ENCODE results near the gene CTH. TPM values are rescaled to one million over a fixed set of nuclear protein-coding genes. Genes with fewer than 3 reads are reported as not detected.

Gene CTH
- total RNA-seq, 1 experiment from 2014 or later = 14.7 TPM

GRCh38 chr1:70426154-70427131 is 15.4 kb downstream of the CTH start:
- no peak for ATAC-seq
- H3K4me2 ChIP-seq (ENCODE audit: low read length) = no peak overlapping the region

DNA sequence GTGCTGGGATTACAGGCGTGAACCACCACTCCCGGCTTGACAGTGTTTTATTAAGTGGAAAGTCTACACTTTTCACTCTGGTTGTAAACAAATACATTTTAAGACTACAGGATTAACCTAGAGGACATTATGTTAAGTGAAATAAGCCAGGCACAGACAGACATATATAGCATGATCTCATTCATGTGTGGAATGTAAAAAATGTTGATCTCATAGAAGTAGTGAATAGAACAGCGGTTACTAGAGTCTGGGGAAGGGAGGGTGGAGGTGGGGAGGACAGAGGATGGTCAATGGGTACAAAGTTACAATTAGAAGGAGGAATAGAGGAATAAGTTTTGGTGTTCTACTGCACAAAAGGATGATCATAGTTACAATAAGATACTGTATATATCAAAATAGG is 16.9 kb downstream of the CTH start:
- Histone ChIP-seq H3K4me1 (ENCODE audit: control insufficient read depth in 1 of 2, insufficient read depth in 2 of 2, low read length in 2 of 2) (peaks cover 12 to 25% of the 10 kb centered on the region in 2 experiments), H3K27me3 (ENCODE audit: insufficient read depth, low read length) (no peaks in the 10 kb centered on the region), H2AFZ (ENCODE audit: low read depth, low read length, poor library complexity, severe bottlenecking) (no peak overlapping the region), H3K4me2 (ENCODE audit: low read length) (no peak overlapping the region), H4K20me1 (ENCODE audit: insufficient read depth) (no peaks in the 10 kb centered on the region), H3K27ac (ENCODE audit: low read depth, low read length) (no peak overlapping the region), H3K9me3 (ENCODE audit: control insufficient read depth in 1 of 2, insufficient read depth in 1 of 2, low read depth in 1 of 2, low read length in 2 of 2) (no peaks in the 10 kb centered on the region), H3K9ac (ENCODE audit: low read length) (no peak overlapping the region), H3K79me2 (ENCODE audit: insufficient read depth, low read length) (no peaks in the 10 kb centered on the region), H3K9me2 (ENCODE audit: insufficient read depth) (no peaks in the 10 kb centered on the region), H3K4me3 (replicated peaks in 1 of 2; ENCODE audit: low read depth in 1 of 2, low read length in 2 of 2) (no peak overlapping the region), H3K36me3 (ENCODE audit: control insufficient read depth in 1 of 2, insufficient read depth in 2 of 2, low read length in 2 of 2) (no peaks in the 10 kb centered on the region)
- ATAC-seq (no peak), DNase-seq (ENCODE audit: low read depth, low spot score) (no peak)
- TF ChIP-seq ZFX (IDR thresholded peaks at IDR 0.05) (no peak), CBX3 (IDR thresholded peaks at IDR 0.05; ENCODE audit: low read depth) (no peak), EZH2 (IDR thresholded peaks at IDR 0.05) (no peak), EZH2phosphoT487 (IDR thresholded peaks at IDR 0.05; ENCODE audit: borderline replicate concordance) (no peak), POLR2A (IDR thresholded peaks at IDR 0.05; ENCODE audit: borderline replicate concordance, extremely low read depth, insufficient read depth, insufficient read length) (no peak), ZNF274 (IDR thresholded peaks at IDR 0.05; ENCODE audit: low read depth, low read length) (no peak), YY1 (IDR thresholded peaks at IDR 0.05; ENCODE audit: extremely low read depth, insufficient replicate concordance, low read depth, low read length) (no peak), ELF1 (IDR thresholded peaks at IDR 0.05; ENCODE audit: borderline replicate concordance, low read depth) (no peak), POLR2AphosphoS5 (IDR thresholded peaks at IDR 0.05; ENCODE audit: low read depth, low read length) (no peak), ZBTB33 (IDR thresholded peaks at IDR 0.05; ENCODE audit: extremely low read depth, insufficient replicate concordance, low read length) (no peak), SRF (IDR thresholded peaks at IDR 0.05; ENCODE audit: low read depth) (no peak)
- TF ChIP-seq, protein P1, sequence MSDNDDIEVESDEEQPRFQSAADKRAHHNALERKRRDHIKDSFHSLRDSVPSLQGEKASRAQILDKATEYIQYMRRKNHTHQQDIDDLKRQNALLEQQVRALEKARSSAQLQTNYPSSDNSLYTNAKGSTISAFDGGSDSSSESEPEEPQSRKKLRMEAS (IDR thresholded peaks at IDR 0.05) = no peak
- RAD21 ChIA-PET (ENCODE audit: low non-redundant PET in 1 of 2, low total read pairs in 2 of 2, uncharacterized antibody in 2 of 2, unreplicated experiment in 2 of 2) = no interaction called here
- BruUV-seq (replicated peaks) = no TSS peak
- CTCF ChIA-PET = no interaction called here
- intact Hi-C loops (cut with micrococcal nuclease) = no loop called here
- POLR2A ChIA-PET = no interaction called here

More at GRCh38 chr1:70426154-70427131, 15.4 kb downstream of the CTH start:
- intact Hi-C loops (cut with micrococcal nuclease) = no loop called here
- ChIA-PET CTCF (no interaction called here), RAD21 (ENCODE audit: low non-redundant PET in 1 of 2, low total read pairs in 2 of 2, uncharacterized antibody in 2 of 2, unreplicated experiment in 2 of 2) (no interaction called here), POLR2A (interaction anchor here (1.2 kb wide), 1 partner anchor 15 kb away, joined by 4 read pairs; the partner anchor contains the start of gene CTH)
- TF ChIP-seq RAD21 (IDR thresholded peaks at IDR 0.05; ENCODE audit: low read depth) (no peak), CBX3 (IDR thresholded peaks at IDR 0.05; ENCODE audit: low read depth) (no peak), CEBPB (IDR thresholded peaks at IDR 0.05; ENCODE audit: low read depth) (no peak), SRF (IDR thresholded peaks at IDR 0.05; ENCODE audit: low read depth) (no peak), YY1 (IDR thresholded peaks at IDR 0.05; ENCODE audit: extremely low read depth, insufficient replicate concordance, low read depth, low read length) (no peak), FOSL1 (IDR thresholded peaks at IDR 0.05; ENCODE audit: low read depth) (no peak), POLR2A (IDR thresholded peaks at IDR 0.05; ENCODE audit: borderline replicate concordance, extremely low read depth, insufficient read depth, insufficient read length) (no peak)
- TF ChIP-seq, protein P1 (IDR thresholded peaks at IDR 0.05) = no peak
- H4K20me1 ChIP-seq (ENCODE audit: insufficient read depth) = no peaks in the 10 kb centered on the region
- no TSS peak for BruUV-seq (replicated peaks)
- H3K9me3 ChIP-seq (ENCODE audit: control insufficient read depth in 1 of 2, insufficient read depth in 1 of 2, low read depth in 1 of 2, low read length in 2 of 2) = no peaks in the 10 kb centered on the region
- no peaks in the 10 kb centered on the region for H3K9me2 ChIP-seq (ENCODE audit: insufficient read depth)
- H3K4me3 ChIP-seq (replicated peaks in 1 of 2; ENCODE audit: low read depth in 1 of 2, low read length in 2 of 2) = no peak overlapping the region
- peaks cover 12 to 25% of the 10 kb centered on the region in 2 experiments for H3K4me1 ChIP-seq (ENCODE audit: control insufficient read depth in 1 of 2, insufficient read depth in 2 of 2, low read length in 2 of 2)
- DNase-seq (ENCODE audit: low read depth, low spot score) = no peak
- H3K79me2 ChIP-seq (ENCODE audit: insufficient read depth, low read length) = no peaks in the 10 kb centered on the region
- H3K27ac ChIP-seq (ENCODE audit: low read depth, low read length) = no peak overlapping the region
- no peak overlapping the region for H2AFZ ChIP-seq (ENCODE audit: low read depth, low read length, poor library complexity, severe bottlenecking)
- no peaks in the 10 kb centered on the region for H3K36me3 ChIP-seq (ENCODE audit: control insufficient read depth in 1 of 2, insufficient read depth in 2 of 2, low read length in 2 of 2)
- H3K9ac ChIP-seq (ENCODE audit: low read length) = no peak overlapping the region
- H3K27me3 ChIP-seq (ENCODE audit: insufficient read depth, low read length) = no peaks in the 10 kb centered on the region
